MCF 10A (cell line): ENCODE data around the gene XPC. TPM values are rescaled to one million over a fixed set of nuclear protein-coding genes. Genes with fewer than 3 reads are reported as not detected.

ENCODE experiments used
- BruUV-seq: library from RNA; stranded (reverse); fragments of 400-500 nt; replicated peaks from 2 replicates; lab custom pipeline; 2021; lab: Mats Ljungman, UMichigan
- CTCF ChIA-PET: fragments of 300-600 bp; sonication (Branson Sonifier 250); formaldehyde crosslinking; extraction: SDS; loops from one replicate; lab custom pipeline; 2021; ENCODE audit warnings: antibody characterized with exemption, inconsistent platforms; lab: Yijun Ruan, JAX
- POLR2A ChIA-PET: fragments of 300-600, 350-650 bp; sonication (Branson Sonifier 250); formaldehyde crosslinking; extraction: SDS; loops from one replicate; lab custom pipeline; 2020; ENCODE audit warnings: antibody characterized with exemption, inconsistent platforms; lab: Yijun Ruan, JAX
- DNase-seq: peaks from one replicate; pipeline ENCODE4 v3.0.0-alpha.2; 2018; ENCODE audit not compliant: unreplicated experiment
- H3K27ac Mint-ChIP-seq: one replicate; pipeline ENCODE4 v1.8.0; 2022; ENCODE audit warnings: mild to moderate bottlenecking, low read depth, mixed read lengths; ENCODE audit not compliant: unreplicated experiment
- H3K27me3 Mint-ChIP-seq: one replicate; pipeline ENCODE4 v1.8.0; 2022; ENCODE audit warnings: mixed read lengths; ENCODE audit not compliant: insufficient read depth, unreplicated experiment
- H3K36me3 Mint-ChIP-seq: one replicate; pipeline ENCODE4 v1.8.0; 2022; ENCODE audit warnings: mild to moderate bottlenecking, moderate library complexity, mixed read lengths; ENCODE audit not compliant: insufficient read depth, unreplicated experiment
- H3K4me1 Mint-ChIP-seq: one replicate; pipeline ENCODE4 v1.8.0; 2022; ENCODE audit warnings: mixed read lengths; ENCODE audit not compliant: insufficient read depth, unreplicated experiment
- H3K4me3 Mint-ChIP-seq: one replicate; pipeline ENCODE4 v1.8.0; 2022; ENCODE audit warnings: mild to moderate bottlenecking, moderate library complexity, mixed read lengths; ENCODE audit not compliant: unreplicated experiment
- H3K9me3 Mint-ChIP-seq: one replicate; pipeline ENCODE4 v1.8.0; 2022; ENCODE audit warnings: mixed read lengths; ENCODE audit not compliant: unreplicated experiment
- CTCF ChIP-seq: fragments of 200-600 bp; IDR thresholded peaks from one replicate; pipeline ENCODE4 v1.8.0; 2022; ENCODE audit warnings: antibody characterized with exemption, mild to moderate bottlenecking; ENCODE audit not compliant: unreplicated experiment
- intact Hi-C: fragments of 100-400 bp; cut with micrococcal nuclease; formaldehyde crosslinking; loops from 2 replicates; pipeline ENCODE4 v1.14.1; 2022
- total RNA-seq: library from RNA; stranded (reverse); gene quantifications from 2 replicates; pipeline ENCODE4 v1.2.3, GENCODE V29; 2022

XPC gene
- total RNA-seq, 1 experiment from 2014 or later = 73.3 TPM

- POLR2A ChIA-PET = interaction anchor here (0.5 to 6.8 kb wide), 6 partner anchors 9 to 106 kb away, joined by 3 to 33 read pairs (median 6); partner anchors contain the start of genes CHCHD4, LSM3, TMEM43 and XPC
- BruUV-seq = no TSS peak
- Mint-ChIP-seq H3K27me3 (no peaks in the 10 kb centered on the region), H3K4me1 (no peaks in the 10 kb centered on the region), H3K9me3 (no peaks in the 10 kb centered on the region), H3K36me3 (peaks cover 99% of the 10 kb centered on the region), H3K27ac (no peak overlapping the region), H3K4me3 (no peak overlapping the region)
- DNase-seq = no peak
- CTCF ChIA-PET = no interaction called here
- intact Hi-C loops = no loop called here
- no peak for TF ChIP-seq CTCF
Measured at GRCh38 chr3:14153663-14154062, 24.7 kb downstream of the XPC start.

- ChIA-PET CTCF (interaction anchor here (0.6 to 1.6 kb wide), 2 partner anchors 27 to 96 kb away, joined by 4 read pairs; no protein-coding TSS in a partner anchor), POLR2A (interaction anchor here (0.5 to 6.8 kb wide), 5 partner anchors 8 to 105 kb away, joined by 3 to 33 read pairs (median 10); partner anchors contain the start of genes CHCHD4, LSM3, TMEM43 and XPC)
- Mint-ChIP-seq H3K4me1 (no peaks in the 10 kb centered on the region), H3K27me3 (no peaks in the 10 kb centered on the region), H3K36me3 (peaks cover 99% of the 10 kb centered on the region), H3K9me3 (no peaks in the 10 kb centered on the region), H3K4me3 (no peak overlapping the region), H3K27ac (peak overlapping the region; percentile 63)
- DNase-seq = no peak
- no peak for TF ChIP-seq CTCF
- no TSS peak for BruUV-seq
- intact Hi-C loops = no loop called here
Measured at GRCh38 chr3:14152963-14153355, 25.4 kb downstream of the XPC start.

GRCh38 chr3:14152233-14152962 lies 26.0 kb downstream of the XPC start:
- no peak for DNase-seq
- intact Hi-C loops = no loop called here
- no peaks in the 10 kb centered on the region for H3K4me1 Mint-ChIP-seq
- TF ChIP-seq CTCF = no peak
- H3K27ac Mint-ChIP-seq = peak overlapping the region; percentile 63
- H3K36me3 Mint-ChIP-seq = peaks cover 99% of the 10 kb centered on the region
- H3K9me3 Mint-ChIP-seq = no peaks in the 10 kb centered on the region
- H3K27me3 Mint-ChIP-seq = no peaks in the 10 kb centered on the region
- H3K4me3 Mint-ChIP-seq = no peak overlapping the region
- POLR2A ChIA-PET = interaction anchor here (0.9 to 6.8 kb wide), 5 partner anchors 8 to 27 kb away, joined by 3 to 33 read pairs (median 10); partner anchors contain the start of genes CHCHD4, LSM3, TMEM43 and XPC
- no TSS peak for BruUV-seq
- CTCF ChIA-PET = interaction anchor here (0.6 to 1.6 kb wide), 3 partner anchors 9 to 96 kb away, joined by 3 to 4 read pairs (median 4); no protein-coding TSS in a partner anchor

- Mint-ChIP-seq H3K36me3 (peaks cover 99% of the 10 kb centered on the region), H3K9me3 (no peaks in the 10 kb centered on the region), H3K4me1 (peaks cover 2% of the 10 kb centered on the region), H3K27me3 (no peaks in the 10 kb centered on the region), H3K4me3 (no peak overlapping the region), H3K27ac (no peak overlapping the region)
- no peak for TF ChIP-seq CTCF
- no TSS peak for BruUV-seq
- intact Hi-C loops = no loop called here
- DNase-seq = no peak
- ChIA-PET POLR2A (interaction anchor here (1.2 to 6.8 kb wide), 3 partner anchors 10 to 27 kb away, joined by 4 to 33 read pairs (median 14); partner anchors contain the start of genes CHCHD4, LSM3, TMEM43 and XPC), CTCF (interaction anchor here (0.8 to 1.6 kb wide), 3 partner anchors 8 to 358 kb away, joined by 3 to 4 read pairs (median 3); no protein-coding TSS in a partner anchor)
Measured at GRCh38 chr3:14151471-14152083, 26.8 kb downstream of the XPC start.
